Sigmoid colon (tissue), 4 donors: ENCODE results near the gene DLGAP3.

Source experiments
- EP300 ChIP-seq, 4 donors: sonication (generic); formaldehyde crosslinking; IDR thresholded peaks; one replicate each; pipeline ENCODE4 v1.6.1; 2017; ENCODE audit warnings: antibody characterized with exemption in 4 of 4
- TF ChIP-seq, protein P1 (sequence below), 4 experiments: fragments of 450-650 bp in 3 of 4; fragments of 200-600 bp in 1 of 4; IDR thresholded peaks; one replicate each; pipeline ENCODE4 v1.5.1; 2016 to 2019; ENCODE audit warnings: antibody characterized with exemption in 4 of 4, mild to moderate bottlenecking in 3 of 4, moderate library complexity in 2 of 4

DNA sequence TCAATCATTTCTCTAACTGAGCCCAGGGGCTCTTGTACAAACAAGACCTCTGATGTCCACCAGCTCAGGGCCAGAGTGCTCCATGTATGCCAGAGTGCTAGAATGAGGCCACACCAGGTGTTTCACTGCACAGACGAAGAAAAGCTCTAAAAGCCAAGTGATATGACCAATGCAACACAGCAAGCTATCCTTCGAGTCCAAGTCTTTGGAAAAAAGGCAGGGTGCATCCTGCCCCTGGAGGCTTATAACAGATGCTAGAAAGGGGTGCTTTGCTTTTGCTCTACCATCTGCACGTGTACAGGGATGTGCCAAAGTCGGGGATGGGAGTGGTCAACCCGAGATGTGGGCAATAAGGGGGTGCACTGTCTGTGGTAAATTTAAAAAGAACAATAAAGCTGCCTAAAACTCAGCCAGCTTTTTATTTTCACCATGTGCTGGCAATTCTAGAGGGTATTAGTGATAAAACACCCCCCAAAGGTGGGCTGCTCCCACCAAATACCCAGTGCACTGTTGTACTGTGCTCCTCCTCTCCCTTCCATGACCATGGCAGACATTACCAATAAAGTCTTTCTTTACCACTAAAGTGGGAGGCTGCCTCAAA lies 102.0 kb downstream of the DLGAP3 start:
- TF ChIP-seq, protein P1, sequence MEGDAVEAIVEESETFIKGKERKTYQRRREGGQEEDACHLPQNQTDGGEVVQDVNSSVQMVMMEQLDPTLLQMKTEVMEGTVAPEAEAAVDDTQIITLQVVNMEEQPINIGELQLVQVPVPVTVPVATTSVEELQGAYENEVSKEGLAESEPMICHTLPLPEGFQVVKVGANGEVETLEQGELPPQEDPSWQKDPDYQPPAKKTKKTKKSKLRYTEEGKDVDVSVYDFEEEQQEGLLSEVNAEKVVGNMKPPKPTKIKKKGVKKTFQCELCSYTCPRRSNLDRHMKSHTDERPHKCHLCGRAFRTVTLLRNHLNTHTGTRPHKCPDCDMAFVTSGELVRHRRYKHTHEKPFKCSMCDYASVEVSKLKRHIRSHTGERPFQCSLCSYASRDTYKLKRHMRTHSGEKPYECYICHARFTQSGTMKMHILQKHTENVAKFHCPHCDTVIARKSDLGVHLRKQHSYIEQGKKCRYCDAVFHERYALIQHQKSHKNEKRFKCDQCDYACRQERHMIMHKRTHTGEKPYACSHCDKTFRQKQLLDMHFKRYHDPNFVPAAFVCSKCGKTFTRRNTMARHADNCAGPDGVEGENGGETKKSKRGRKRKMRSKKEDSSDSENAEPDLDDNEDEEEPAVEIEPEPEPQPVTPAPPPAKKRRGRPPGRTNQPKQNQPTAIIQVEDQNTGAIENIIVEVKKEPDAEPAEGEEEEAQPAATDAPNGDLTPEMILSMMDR (IDR thresholded peaks at IDR 0.05), result no peak
- no peak for TF ChIP-seq EP300 (IDR thresholded peaks at IDR 0.05)
